Right lobe of liver (tissue), 6 donors: ENCODE results near the gene KRTAP4-7. TPM values are rescaled to one million over a fixed set of nuclear protein-coding genes. Genes with fewer than 3 reads are reported as not detected.
"Not testable (repeated sequence)": the region's sequence is repeated elsewhere in the genome, so short reads cannot be mapped to it uniquely, and the experiment has no call there.

Experiments
- ATAC-seq, 4 donors: fragments of 200-7000 bp; cut with Tn5 transposase; one replicate each; pipeline ENCODE4 v1.9.1; 2020; ENCODE audit warnings: mild to moderate bottlenecking in 4 of 4, moderate library complexity in 4 of 4
- DNase-seq, 3 donors: peaks; one replicate each; pipeline ENCODE4 v3.0.0-alpha.2; 2020
- H3K27ac ChIP-seq, 3 donors: fragments of 200-600 bp; one replicate each; pipeline ENCODE4 v1.8.0; 2022
- H3K27me3 ChIP-seq, 2 donors: fragments of 200-600 bp; one replicate each; pipeline ENCODE4 v1.8.0; 2022
- H3K36me3 ChIP-seq, 4 donors: fragments of 200-600 bp; sonication (generic) in 1 of 4; one replicate each; pipeline versions ENCODE4 v1.5.1 to v1.8.0; 2017 to 2022; ENCODE audit warnings: control low read depth in 1 of 4
- H3K4me1 ChIP-seq, 4 donors: fragments of 200-600 bp; sonication (generic) in 1 of 4; one replicate each; pipeline versions ENCODE4 v1.5.1 to v1.8.0; 2017 to 2022; ENCODE audit warnings: control low read depth in 1 of 4
- H3K4me3 ChIP-seq, 3 donors: fragments of 200-600 bp; one replicate each; pipeline ENCODE4 v1.8.0; 2022
- H3K9me3 ChIP-seq, 4 donors: fragments of 200-600 bp; sonication (generic) in 1 of 4; one replicate each; pipeline versions ENCODE4 v1.5.1 to v1.8.0; 2017 to 2022; ENCODE audit warnings: control low read depth in 1 of 4
- POLR2A ChIP-seq: fragments of 450-650 bp; IDR thresholded peaks from one replicate; pipeline ENCODE4 v1.6.1; 2017; ENCODE audit warnings: antibody characterized with exemption, mild to moderate bottlenecking
- WGBS: methylation state at CpG from one replicate; pipeline ENCODE4 v1.1.6; 2018; ENCODE audit warnings: low coverage, low lambda C conversion rate; ENCODE audit not compliant: insufficient coverage; ENCODE audit errors: missing lambda C conversion rate; 5-methylcytosine and 5-hydroxymethylcytosine counted together
- intact Hi-C, 2 donors: fragments of 100-400 bp; cut with DNase I; formaldehyde crosslinking; loops; one replicate each; pipeline versions ENCODE4 v1.11.2 to v1.14.1; 2022
- total RNA-seq, 6 experiments: library from RNA; depleted of rRNA in 2 of 6; stranded (reverse); fragments of >200 nt in 2 of 6; fragmentation: NEBNext Ultra II Directional in 3 of 6; extraction: Animal tissue kit (Norgen Biotek cat#: 25700) in 3 of 6; gene quantifications; one replicate each; pipeline versions ENCODE4 v1.1.0 to v1.2.4, GENCODE V29; 2016 to 2023
- TF ChIP-seq, protein P1 (sequence below), 4 donors: fragments of 200-600 bp in 3 of 4; fragments of 450-650 bp in 1 of 4; IDR thresholded peaks; one replicate each; pipeline versions ENCODE4 v1.5.1 to v1.8.0; 2016 to 2022; ENCODE audit warnings: antibody characterized with exemption in 4 of 4, mild to moderate bottlenecking in 2 of 4
- donor health status: DM: no; HTN: yes; CAD: no.
- donor health status: DM: no; HTN: no; CAD: no.
- donor health status: DM: no; HTN: no; CAD: no.
- donor health status: DM: no; HTN: yes; CAD: no.
- donor health status: DM: no; HTN: yes; CAD: no.

Gene KRTAP4-7
- total RNA-seq, 6 experiments from 2014 or later: not detected

DNA sequence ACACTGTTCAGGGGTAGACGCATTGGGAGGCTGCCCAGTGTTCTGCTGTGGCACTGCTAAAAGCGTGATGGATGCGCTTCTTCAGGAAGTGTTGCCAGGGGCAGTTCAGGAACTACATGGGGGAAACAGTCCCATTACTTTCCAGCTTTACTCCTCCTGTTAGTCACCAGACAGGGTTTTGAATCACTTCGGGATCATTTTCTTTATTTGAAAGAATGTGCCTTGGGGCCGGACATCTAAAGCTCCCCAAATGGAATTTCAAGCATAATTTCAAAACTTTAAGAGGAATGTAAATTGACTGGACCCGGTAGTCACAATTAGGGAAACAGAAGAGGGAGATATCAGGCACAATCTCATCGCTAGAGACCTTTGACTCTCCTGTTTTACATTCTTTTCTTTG is 35.5 kb upstream of the KRTAP4-7 start:
- 51% methylated on average over 7 of the region's 7 CpGs for WGBS
- H3K27me3 ChIP-seq: no peaks in the 10 kb centered on the region
- intact Hi-C loops: no loop called here
- H3K4me1 ChIP-seq: no peaks in the 10 kb centered on the region
- H3K9me3 ChIP-seq: no peaks in the 10 kb centered on the region
- no peak for TF ChIP-seq POLR2A
- TF ChIP-seq, protein P1, sequence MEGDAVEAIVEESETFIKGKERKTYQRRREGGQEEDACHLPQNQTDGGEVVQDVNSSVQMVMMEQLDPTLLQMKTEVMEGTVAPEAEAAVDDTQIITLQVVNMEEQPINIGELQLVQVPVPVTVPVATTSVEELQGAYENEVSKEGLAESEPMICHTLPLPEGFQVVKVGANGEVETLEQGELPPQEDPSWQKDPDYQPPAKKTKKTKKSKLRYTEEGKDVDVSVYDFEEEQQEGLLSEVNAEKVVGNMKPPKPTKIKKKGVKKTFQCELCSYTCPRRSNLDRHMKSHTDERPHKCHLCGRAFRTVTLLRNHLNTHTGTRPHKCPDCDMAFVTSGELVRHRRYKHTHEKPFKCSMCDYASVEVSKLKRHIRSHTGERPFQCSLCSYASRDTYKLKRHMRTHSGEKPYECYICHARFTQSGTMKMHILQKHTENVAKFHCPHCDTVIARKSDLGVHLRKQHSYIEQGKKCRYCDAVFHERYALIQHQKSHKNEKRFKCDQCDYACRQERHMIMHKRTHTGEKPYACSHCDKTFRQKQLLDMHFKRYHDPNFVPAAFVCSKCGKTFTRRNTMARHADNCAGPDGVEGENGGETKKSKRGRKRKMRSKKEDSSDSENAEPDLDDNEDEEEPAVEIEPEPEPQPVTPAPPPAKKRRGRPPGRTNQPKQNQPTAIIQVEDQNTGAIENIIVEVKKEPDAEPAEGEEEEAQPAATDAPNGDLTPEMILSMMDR (IDR thresholded peaks at IDR 0.05): no peak
- H3K4me3 ChIP-seq: no peak overlapping the region
- no peak overlapping the region for H3K27ac ChIP-seq
- H3K36me3 ChIP-seq: no peaks in the 10 kb centered on the region
- ATAC-seq (no peak), DNase-seq (no peak)

DNA sequence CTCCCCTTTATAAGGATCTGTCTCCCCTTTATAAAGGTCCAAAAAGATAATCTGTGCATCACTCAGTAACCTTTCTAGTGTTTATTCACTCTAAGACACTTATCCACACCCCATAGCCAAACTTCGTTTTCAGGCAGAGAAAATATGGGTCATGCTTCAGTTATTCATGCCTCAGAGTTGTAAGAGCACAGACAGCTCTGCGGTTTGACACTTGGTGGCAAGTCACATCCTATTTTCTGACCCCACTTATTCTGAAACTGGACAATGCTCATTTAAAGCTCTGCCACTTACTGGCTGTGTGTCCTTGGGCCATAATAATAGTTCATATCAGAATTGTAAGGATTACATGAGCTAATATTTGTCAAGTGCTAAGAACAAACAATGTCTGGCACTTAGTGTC is 34.8 kb upstream of the KRTAP4-7 start:
- ATAC-seq (no peak), DNase-seq (no peak)
- intact Hi-C loops: no loop called here
- Histone ChIP-seq H3K9me3 (no peaks in the 10 kb centered on the region), H3K36me3 (no peaks in the 10 kb centered on the region), H3K4me1 (no peaks in the 10 kb centered on the region), H3K27me3 (no peaks in the 10 kb centered on the region), H3K4me3 (no peak overlapping the region), H3K27ac (no peak overlapping the region)
- WGBS: 37% methylated on average over 2 of the region's 2 CpGs
- TF ChIP-seq, protein P1 (IDR thresholded peaks at IDR 0.05): no peak
- TF ChIP-seq POLR2A: no peak

DNA sequence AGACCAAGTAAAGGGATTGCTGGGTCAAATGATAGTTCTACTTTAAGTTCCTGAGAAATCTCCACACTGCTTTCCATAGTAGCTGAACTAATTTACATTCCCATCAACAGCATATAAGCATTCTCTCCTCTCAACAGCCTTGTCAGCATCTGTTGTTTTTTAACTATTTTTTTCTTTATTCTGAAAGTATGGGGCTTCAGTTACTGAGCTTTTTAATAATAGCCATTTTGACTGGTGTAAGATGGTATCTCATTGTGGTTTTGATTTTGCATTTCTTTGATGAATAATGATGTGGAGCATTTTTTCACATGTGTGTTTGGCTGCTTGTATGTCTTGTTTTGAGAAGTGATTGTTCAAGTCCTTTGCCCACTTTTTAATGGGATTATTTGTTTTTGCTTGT is 31.4 kb upstream of the KRTAP4-7 start:
- H3K4me3 ChIP-seq: no peak overlapping the region
- intact Hi-C loops: no loop called here
- TF ChIP-seq, protein P1 (IDR thresholded peaks at IDR 0.05): no peak
- no peak for TF ChIP-seq POLR2A
- H3K36me3 ChIP-seq: no peaks in the 10 kb centered on the region
- H3K4me1 ChIP-seq: no peaks in the 10 kb centered on the region
- ATAC-seq: no peak
- no peak for DNase-seq
- no peaks in the 10 kb centered on the region for H3K9me3 ChIP-seq
- no peak overlapping the region for H3K27ac ChIP-seq
- H3K27me3 ChIP-seq: no peaks in the 10 kb centered on the region

DNA sequence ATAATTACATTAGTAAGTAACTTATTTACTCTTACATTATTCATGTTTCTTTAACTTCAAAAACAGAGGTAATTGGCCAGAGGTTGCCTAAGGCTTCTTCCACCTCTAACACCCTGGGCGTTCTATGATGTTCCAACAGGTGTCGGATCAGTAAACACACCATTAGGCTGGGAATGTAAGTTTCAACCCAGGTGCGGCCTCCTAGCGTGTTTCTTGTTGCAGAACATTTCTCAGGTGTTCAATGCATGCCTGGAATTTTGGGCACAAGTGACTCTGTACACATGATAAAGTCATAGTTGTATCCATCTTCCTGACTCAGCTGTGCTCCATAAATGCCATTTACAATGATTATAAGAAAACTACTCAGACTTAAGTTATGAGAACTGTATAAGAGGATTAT is 29.9 kb upstream of the KRTAP4-7 start:
- 87% methylated on average over 4 of the region's 4 CpGs for whole genome bisulfite sequencing
- H3K36me3 ChIP-seq: no peaks in the 10 kb centered on the region
- ATAC-seq (no peak), DNase-seq (no peak)
- TF ChIP-seq POLR2A: no peak
- TF ChIP-seq, protein P1 (IDR thresholded peaks at IDR 0.05): no peak
- intact Hi-C loops: no loop called here
- H3K27me3 ChIP-seq: no peaks in the 10 kb centered on the region
- no peaks in the 10 kb centered on the region for H3K9me3 ChIP-seq
- no peak overlapping the region for H3K27ac ChIP-seq
- no peak overlapping the region for H3K4me3 ChIP-seq
- no peaks in the 10 kb centered on the region for H3K4me1 ChIP-seq

DNA sequence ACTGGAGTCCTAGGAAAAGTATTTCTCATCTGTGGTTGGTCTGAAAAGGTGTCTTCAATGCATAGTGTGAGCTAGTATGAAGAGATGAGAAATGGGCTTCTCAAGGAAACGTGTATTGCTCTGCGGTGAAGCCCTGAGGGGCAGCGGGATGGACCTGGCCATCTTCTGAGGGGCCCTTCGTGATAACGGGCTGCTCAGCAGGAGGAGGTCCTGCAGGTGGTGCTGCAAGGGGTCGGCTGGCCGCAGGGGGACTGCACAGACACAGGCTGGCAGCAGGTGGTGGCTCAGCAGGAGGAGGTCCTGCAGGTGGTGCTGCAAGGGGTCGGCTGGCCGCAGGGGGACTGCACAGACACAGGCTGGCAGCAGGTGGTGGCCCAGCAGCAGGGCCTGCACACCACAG is 29.4 kb upstream of the KRTAP4-7 start:
- H3K9me3 ChIP-seq, H3K27me3 ChIP-seq, H3K36me3 ChIP-seq, H3K4me1 ChIP-seq, H3K27ac ChIP-seq, DNase-seq, intact Hi-C loops, H3K4me3 ChIP-seq, ATAC-seq: not testable (repeated sequence)
- WGBS: 60% methylated on average over 3 of the region's 9 CpGs

DNA sequence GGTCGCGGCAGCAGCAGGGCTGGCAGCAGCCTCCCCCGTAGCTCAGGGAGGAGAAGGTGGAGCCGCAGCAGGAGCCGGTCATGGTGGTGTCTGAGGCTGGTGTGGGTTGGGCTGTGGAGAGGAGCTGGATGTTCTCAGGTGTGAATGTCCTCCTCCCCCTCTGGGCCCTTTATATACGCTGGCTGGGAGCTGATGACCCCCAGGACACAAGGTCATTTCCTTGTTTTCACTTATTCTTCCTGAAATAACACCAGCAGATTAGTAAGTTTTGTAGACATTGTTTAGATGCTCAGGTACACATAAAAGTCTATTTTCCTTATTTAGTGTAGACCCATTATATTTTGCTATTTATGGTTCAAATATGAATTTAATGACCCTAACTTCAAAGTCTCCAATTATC is 28.8 kb upstream of the KRTAP4-7 start, which contains the start of gene KRTAP2-2:
KRTAP2-2 (minus strand) TSS at position 101 of the 400 bp plus-strand sequence; CDS start at position 82, 19 bp downstream.
- H3K27ac ChIP-seq, DNase-seq, H3K4me1 ChIP-seq, intact Hi-C loops, H3K36me3 ChIP-seq, ATAC-seq, H3K9me3 ChIP-seq, H3K27me3 ChIP-seq, H3K4me3 ChIP-seq: not testable (repeated sequence)
- WGBS: 20% methylated on average over 1 of the region's 6 CpGs
